ENCODE data around the gene ZFYVE28.
A peak's percentile ranks its signal among the peaks of the same experiment; 100 is the strongest.
"Not testable (repeated sequence)": the region's sequence is repeated elsewhere in the genome, so short reads cannot be mapped to it uniquely, and the experiment has no call there.

ZFYVE28 gene

DNA sequence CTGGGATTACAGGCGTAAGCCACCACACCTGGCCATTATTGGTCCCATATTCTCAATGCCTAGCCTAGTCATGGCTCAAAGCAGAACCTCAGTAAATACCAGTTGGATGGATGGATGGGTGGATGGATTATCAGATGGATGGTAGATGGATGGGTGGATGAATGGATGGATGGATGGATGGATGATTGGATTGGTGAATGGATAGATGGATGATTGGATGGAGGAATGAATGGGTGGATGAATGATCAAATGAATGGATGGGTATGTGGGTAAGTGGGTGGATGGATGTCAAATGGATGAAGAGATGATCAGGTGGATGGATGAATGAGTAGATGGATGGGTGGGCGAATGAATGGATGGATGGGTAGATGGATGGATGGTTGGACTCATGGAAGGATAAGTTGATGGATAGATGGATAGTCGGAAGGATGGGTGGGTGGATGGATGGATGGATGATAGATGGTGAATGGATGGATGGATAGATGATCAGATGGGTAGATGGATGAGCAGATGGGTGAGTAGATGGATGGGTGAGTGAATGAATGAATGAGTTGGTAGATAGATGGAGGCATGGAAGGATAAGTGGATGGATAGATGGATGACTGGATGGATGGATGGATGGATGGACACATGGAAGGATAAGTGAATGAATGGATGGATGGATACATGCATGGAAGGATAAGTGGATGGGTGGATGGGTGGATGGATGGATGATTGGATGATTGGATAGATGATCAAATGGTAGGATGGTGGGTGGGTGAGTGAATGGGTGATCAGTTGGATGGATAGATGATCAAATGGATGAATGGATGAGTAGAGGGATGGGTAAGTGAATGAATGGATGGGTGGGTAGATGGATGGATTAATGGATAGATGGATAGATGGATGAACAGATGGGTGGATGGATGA is 28.5 kb upstream of the ZFYVE28 start:
- no peak for DNase-seq

DNA sequence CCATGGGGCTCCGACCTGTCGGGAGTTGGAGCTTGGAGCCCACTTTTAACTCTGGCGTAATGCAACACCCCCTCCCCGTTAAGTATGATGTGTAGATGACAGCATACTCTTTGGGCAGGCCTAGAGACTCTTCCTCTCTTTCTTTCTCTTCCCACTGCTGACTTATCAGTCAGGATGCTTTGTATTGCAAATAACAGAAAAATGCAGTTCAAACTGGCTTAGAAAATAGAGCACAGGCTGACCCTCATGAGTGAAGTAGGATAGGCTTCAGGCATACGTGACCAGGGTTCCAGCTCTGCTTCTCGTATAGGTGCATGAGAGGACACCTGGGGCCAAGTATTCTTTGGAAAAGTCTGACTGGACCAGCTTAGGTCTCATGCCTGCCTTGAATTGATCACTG is 27.1 kb upstream of the ZFYVE28 start:
- no peak for DNase-seq

DNA sequence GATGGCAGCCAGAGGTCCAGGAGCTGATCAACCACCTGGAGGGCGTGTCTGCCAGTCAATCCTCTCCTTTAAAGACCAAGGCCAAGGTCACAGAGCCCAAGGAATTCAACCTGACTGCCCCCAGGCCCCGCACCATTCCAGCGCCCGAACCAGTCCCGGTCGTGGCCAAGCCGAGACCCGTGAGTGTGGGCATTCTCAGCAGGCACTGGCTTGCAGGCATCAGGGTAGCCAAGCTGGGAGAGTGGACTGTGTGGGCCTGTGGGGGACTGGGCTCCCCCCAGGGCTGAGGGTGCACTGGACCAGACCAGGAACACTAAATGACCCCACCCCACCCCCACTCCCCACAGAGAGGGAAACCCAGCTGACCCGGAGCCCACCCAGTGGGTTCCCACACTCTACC is 26.7 kb upstream of the ZFYVE28 start:
- DNase-seq, result no peak

DNA sequence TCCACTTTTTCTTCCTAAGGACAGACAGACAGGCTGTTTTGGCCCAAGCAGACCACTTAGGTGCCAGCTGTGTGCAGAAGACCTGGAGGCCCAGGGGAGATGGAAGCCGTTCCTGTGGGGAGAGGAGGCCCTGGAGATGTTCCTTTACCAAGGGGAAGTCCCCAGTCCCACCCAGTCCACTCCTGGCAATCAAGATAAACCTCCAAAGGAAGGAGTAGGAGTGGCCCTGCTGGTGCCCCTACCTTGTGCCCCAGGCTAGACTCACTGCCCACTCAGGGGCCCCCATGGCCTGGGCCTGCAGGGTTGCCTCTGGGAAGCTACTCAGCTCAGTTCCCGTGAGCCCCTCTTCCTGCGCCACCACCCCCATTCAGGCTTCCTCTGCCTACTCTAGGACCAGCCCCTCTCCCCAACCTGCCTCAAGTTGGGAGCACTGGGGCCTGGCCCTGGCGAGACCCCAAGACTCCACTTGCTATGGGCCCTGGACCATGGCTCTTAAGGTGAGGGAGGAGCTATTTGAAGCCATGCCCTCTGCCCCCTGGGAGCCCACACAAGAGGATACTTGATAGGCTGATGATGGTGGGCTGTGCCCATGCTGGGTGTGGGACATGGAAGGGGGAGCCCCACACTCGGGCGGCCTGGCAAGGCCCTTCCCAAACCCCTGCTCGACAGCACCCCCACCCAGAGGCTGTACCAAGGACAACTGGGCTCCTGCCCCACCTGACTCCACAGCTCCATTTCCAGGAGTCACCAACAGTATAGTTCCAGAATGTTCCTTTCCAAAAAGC is 25.7 kb upstream of the ZFYVE28 start:
- no peak for DNase-seq

DNA sequence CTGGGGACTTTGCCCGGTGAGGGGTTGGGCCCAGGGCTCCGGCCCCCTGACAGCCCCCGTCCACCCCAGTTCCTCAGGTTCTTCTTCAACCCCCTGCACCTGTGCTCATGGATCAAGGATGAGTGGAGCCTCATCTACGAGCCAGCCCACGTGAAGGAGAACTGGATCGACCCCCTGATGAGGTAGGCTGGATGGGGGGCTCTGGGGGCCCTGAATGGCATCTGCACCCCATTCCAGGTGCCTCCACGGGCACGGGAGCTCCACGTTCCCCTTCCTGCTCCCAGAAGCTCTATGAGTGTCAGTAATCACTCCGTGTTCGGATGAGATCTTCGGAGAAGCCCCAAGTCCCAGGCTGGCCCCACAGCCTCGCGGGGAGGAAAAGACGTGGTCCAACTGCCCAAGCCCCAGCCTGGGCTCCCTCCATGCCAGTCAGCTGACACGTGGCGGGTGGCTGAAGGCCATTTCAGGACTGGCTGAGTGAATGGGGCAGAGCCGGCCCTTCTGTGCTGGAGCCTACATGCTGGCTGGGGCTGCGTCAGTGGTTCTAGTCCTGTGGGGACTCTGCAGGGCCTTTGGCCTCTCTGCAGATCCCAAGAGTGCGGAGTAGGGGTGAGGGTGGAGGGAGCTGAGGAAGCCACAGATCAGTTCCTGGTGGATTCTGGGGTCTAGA is 24.8 kb upstream of the ZFYVE28 start:
- no peak for DNase-seq

DNA sequence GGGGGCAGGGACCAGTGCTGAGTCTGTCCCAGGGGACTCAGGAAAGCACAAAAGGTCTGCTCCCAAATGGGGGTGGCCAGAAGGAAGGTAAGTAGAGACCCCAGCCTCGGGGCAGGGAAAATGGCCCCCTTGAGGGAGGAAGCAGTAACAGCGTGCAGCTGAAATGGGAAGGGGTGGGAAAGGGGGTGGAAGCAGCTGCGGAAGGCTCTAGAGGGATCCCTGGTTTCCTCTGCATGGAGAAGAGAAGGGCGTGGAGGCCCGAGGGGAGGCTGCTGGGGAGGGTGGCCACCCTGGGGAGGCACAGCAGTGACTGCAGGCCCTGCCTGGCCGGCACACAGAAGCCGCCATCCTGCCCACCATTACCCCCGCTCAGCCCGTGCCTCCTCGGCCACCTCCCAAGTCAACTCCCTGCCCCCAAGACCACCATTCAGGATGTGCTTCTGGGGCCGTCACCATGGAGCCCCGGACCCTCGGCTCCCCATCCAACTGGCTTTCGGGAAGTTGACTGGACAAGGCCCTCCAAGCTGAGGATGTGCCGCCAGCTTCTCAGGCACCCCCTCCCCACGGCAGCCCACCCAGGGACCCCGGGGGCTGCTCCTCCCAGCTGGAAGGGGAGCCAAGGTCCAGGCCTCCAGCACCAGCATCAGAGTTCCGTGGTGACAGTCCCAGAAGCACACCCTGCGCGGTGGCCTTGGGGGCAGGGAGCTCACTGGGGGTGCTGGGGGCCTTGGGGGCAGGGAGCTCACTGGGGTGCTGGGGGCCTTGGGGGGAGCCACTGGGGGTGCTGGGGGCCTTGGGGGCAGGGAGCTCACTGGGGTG is 23.9 kb upstream of the ZFYVE28 start:
- DNase-seq, result no peak

DNA sequence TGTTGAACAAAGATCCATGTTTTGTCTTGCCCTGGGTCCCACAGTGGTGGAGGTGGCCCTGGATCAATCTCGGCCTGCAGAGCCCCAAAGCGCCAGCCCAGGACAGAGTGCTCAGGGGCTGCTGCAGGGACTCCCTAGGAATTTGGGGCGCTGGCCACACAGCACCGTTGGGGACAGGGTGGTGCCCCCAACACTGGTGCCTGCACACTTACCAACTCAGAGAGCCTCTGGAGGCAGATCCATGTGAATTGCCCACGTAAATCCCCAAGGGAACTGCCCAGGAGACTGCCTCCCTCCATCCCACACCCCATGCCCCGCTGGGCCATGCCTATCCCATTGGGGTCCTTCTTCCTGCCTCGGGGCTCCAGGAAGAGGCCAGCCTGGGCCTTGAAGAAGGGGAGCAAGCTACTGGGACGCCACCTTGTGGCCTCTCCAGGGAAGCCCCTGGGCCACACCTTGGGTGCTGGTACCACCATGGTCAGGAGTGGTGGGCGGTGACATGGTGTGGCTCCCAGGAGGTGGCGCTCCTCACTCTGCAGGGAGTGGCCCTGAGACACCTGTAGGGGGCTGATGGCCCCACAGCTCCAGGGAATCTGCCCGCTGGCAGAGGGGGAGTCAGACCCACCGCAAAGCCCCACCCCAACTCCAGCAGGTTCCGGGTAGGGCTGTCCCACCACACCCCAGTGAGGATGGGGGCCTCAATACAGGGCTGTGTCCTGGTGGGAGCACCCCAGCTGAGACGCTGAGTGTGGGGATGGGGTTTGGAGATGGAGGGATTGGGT is 23.1 kb upstream of the ZFYVE28 start:
- DNase-seq, result peak; percentile 84

DNA sequence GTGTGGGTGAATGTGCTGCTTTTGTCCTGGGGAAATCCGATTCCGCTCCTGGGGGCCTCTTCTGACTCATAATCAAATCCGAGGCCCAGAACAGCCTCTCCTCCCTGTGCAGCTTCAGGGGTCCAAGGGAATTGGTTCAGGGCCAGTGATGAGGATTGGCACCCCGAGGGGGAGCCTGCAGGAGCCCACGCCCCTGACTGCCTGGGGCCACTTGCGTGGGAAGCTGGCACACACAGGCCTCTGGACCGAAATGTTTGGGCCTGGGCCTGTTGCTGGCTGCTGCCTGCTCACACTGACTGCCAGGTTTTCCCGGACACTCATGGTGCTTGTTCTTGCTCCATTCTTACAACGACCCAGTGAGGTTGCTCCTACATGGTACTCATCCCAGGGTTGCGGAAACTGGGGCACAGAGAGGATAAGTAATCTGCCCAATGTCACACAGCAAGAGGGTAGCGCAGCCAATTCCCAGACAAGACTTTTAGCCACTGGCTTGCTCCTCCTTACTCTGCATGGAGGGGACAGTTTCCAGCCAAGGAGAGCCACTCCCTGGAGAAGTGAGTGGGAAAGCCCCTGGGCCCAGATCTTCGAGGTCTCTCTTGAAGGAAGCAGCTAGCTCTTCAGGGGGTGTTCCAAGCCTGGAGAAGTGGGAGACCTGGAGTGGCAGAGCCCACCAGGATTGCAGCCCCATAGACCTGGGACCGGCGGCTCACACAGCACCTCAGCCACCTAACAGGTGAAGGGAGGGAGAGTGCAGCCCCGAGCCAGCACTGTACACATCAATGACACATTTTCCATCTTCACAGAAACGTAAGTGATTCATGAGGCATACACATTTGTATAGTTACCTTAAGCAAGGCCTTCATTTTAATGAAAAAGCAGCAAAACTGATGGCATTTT is 20.6 kb upstream of the ZFYVE28 start:
- DNase-seq, result no peak

DNA sequence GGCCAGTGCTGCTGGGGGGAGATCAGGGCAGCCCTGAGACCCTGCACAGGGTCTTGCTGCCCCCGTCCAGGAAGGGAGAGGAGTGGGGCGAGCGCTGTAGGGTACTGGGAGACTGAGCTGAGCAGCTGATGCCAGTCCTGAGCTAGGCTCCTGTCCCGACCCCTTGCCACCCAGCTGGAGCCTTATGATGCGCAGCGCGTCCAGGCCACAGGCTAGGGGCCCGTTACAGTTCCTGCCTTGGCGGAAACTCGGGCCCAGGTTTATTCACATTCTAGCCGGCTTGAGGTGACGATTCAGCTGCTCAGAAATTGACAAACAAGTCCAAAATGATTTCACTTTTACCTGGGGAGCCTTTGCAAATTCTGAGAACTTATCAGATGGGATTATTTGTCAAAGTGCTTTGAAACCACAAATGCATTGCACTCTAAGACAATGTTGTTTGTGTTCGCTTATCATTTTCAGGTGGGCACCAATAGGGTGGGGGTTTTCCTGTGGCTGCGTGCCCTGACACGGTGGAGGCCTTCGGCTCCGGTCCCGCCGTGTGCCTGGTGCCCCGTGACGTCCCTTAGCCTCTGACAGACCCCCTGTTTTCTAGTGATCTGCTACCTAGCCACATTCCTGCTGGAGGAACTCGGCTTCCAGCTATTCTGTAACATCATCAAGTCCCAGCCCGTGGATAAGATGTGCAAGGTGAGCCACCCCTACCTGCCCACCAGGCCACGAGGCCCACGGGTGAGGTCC is 19.2 kb upstream of the ZFYVE28 start:
- no peak for DNase-seq

DNA sequence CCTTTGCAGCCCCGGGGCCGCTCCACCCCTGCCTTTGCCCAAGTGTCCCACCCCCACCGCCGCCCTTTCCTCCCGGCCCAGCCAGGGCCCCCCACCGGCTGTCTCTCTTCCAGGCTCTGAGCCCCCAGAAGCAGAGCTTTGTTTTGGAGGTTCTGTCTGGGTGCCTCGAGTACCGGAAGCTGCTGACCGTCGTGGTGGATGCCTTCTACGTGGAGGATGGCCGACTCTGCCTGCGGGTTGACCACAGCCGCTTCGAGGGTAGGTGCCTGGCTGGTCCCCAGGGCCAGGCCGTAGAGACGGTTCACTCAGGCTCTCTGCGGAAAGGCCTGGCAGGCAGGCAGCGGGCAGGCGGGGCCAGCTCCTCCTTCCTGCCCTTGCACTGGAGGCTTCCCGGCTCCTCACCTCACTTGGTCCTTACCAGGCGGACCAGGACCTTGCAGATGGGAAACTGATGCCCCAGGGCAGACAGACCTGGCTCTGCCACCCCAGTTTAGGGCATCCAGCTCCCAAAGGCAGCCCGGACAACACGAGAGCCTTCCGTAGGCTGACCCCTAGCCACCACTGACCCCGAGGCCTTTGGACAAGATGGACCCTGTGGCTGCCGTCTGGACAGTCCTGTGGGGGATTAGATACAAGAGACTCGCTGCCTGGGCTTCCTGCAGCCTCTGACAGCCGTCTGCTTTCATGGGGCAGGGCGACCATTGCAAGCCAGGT is 18.5 kb upstream of the ZFYVE28 start:
- DNase-seq, result no peak

DNA sequence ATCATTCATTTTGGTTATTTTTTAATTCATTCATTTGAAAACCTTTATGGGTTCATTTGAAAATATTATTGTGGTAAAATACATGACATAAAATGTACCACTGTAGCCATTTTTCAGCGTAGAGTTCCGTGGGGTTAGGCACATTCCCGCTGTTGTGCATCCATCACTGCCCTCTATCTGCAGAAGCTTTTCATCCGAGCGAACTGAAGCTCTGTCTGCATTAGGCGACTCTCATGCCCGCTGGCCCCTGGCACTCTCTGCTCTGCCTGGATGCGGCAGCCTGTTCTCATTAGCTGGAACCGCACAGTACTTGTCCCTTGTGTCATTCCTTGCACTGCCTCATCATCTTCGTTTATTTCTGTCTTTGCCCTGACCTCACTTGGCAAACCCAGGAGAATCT is 17.9 kb upstream of the ZFYVE28 start:
- no peak for DNase-seq

DNA sequence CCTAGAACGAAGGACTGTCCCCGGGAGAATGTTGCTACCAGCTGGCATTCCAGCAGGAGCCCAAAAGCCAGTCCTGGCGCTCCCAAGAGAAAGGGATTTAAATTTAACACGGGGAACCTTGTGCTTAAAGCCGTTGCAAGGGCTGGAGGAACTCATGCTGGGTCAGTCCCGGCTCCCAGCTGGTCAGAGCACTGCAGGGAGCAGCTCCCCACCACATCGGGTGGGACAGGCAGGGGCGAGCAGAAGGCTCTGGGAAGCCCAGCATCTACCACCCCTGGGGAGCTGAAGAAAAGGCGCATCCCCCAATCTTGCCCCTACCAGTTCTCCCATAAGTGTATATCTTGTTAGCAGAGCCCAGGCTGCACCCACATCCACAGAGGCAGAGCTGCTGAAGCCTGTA is 16.0 kb upstream of the ZFYVE28 start:
- no peak for DNase-seq

DNA sequence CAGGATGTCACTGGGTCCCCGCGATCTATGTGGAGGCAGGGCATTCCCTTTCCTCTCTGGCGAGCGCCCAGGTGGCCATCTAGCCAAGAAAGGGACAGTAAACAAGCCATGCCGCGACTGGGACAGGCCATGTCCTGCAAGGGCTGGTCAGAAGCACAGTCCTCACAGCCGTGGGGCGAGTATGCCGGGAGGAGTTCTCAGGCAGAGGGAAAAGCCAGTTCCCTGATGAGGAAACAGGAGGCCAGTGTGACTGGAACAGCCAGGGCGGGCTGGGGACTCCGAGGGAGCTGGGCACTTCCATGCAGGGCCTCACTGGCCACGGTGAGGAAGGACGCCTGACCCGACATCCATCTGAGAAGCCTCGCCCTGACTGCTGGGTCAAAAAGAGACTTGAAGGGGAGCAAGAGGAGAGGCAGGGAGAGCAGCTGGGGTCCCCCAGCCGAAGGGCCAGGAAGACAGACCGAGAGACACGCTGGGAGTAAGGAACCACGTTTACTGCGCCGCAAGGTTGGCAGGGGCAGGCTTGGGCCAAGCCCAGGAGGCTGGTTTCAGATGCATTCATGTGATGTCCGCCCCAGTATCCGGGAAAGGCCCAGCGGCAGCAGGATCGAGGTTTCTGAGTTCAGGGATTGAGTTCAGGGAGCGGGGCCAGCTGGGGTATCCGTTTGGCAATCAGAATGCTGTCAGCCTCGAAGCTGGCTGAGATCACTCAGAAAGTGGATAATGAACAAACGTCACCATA is 15.3 kb upstream of the ZFYVE28 start:
- no peak for DNase-seq

DNA sequence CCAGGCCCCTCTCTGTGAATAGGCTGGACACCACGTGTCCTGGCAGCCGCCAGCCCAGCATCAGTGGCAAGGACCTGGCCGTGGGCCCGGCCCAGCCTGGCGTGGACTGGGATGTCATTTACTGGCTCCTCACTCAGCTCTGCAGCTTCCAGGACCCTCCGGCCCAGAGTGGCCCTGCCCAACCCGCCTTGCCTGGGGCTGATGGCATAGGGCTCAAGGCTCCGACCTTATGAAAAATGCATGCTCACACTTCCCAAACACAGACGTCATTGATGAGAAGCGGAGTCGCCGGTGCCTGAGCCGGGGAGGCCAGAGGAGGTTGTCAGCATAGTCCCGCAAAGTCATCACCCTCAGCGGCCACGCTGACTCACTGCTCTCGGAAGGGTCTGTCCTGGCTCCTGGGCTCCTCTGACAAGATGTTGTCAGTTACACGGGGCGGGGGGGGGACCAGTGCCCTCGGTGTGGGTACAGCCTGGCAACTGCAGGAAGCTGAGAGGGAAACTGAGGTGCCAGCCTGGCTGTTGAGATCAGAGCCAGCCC is 14.6 kb upstream of the ZFYVE28 start:
- DNase-seq, result no peak

DNA sequence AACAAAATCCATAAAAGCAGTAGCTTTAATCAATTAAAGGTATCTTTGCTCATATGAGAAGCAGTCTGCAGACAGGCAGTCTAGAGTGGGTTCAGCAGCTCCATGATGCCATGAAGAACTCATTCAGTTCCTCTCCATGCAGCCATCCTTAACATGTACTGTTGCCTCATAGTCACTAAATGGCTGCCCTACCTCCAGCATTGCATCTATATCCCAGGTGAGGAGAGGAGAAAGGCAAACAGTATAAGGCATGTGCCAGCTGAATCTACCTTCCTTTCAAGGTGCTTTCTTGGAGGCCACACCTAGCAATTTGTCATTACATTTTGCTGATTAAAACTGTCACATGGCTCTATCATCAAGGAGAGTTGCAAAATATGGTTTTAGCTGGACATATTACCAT is 13.6 kb upstream of the ZFYVE28 start:
- no peak for DNase-seq

DNA sequence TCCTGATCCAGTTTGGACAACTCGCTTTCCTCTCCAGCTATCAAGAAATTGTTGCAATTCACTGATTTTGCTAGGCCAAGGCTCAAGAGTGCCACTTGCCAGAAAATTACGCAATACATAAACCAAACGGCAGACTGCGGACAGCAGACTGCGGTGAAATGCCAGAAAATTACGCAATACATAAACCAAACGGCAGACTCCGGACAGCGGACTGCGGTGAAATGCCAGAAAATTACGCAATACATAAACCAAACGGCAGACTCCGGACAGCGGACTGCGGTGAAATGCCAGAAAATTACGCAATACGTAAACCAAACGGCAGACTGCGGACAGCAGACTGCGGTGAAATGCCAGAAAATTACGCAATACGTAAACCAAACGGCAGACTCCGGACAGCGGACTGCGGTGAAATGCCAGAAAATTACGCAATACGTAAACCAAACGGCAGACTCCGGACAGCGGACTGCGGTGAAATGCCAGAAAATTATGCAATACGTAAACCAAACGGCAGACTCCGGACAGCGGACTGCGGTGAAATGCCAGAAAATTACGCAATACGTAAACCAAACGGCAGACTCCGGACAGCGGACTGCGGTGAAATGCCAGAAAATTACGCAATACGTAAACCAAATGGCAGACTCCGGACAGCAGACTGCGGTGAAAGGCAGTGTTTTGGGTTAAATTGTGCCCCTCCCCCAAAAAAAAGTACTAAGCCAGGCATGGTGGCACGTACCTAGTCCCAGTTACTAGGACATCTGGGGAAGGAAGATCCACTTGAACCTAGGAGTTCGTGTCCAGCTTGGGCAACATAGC is 11.7 kb upstream of the ZFYVE28 start:
- DNase-seq, result not testable (repeated sequence)

DNA sequence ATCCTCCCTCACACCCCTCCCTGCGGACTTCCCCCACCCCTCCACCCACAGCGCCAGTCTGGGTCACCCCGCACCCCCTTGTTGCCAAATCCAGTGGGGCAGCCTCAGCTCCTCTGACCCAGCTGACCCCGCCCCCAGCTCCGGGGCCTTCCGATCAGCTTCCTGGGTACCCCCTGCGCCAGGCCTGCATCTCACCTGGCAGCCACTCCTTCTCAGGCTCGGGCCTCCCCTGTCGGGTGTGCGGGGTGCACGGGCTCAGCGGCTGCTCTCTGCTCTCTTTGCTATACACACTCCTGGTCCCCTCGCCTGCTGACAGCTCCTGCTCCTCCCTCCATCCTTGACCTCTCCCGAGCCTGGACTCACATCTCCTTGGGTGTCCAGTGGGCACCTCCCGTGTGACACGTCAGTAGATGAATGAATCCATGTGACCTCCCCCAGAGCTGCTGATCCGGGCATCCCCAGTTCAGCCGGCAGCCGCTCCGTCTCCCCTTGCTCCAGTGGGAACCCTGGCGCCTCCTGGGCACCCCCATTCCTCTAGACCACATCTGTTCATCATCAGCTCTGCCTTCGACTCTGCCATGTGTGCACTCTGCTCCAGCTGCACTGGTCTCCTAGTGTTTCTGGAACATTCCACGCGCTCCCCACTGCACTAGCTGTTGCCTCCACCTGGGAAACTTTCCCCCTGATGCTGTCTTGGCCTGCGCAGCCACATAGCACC is 10.2 kb upstream of the ZFYVE28 start:
- no peak for DNase-seq
